GM18873 (cell line): ENCODE measurements around the gene DMD.
A peak's percentile ranks its signal among the peaks of the same experiment; 100 is the strongest.

Experiments used
- ATAC-seq: cut with Tn5 transposase; IDR thresholded peaks from one replicate; pipeline ENCODE4 v1.9.1; 2021; ENCODE audit warnings: mild to moderate bottlenecking, moderate library complexity, moderate number of reproducible peaks; ENCODE audit not compliant: unreplicated experiment, low FRiP score

The DMD gene

DNA sequence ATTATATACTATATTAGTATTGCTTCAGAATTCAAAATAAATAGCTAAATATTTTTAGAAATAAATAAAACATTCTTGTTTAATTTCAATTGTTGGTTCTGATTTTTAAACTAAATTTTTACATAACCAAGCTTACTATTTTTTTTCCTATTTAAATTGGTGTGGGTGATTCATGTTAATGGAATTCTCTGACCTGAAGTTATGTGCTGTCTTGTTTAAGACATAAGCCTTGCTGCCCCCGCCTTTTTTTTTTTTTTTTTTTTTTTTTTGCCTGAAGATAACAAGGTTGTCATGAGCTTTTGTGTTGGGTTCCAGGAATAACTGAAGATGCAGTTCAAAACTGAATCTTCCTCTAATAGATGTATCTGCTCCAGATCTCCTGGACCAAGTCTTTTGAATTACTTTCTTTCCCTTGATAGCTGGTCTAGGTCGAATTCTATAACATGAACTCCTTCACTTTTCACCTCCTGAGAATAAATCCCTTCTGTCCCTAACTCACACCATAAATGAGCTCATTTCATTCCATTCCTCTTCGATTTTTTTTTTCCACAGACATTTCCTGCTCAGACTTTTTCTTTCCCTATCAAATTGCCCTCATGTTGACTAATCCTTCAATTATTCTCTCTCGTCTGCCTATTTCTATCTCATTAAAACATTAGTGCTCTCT is 1878.1 kb downstream of the DMD start:
- ATAC-seq, result no peak

DNA sequence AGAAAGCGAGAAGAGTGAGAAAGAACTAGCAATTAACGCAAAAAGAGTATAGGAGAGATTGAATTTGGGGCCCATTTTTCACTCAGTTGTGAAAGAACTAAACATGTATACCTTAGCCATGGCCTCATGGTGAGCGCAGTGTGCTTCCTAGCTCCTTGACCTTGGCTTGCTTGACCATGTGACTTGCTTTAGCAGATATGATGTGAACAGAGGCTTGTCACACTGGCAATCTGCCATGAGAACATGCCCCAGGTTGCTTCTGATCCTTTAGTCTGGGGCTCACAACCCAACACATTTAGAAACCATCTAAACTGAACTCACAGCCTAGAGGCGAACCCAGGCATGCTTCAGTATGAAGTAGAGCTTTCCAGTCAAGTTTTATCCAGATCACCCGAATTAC is 1879.4 kb downstream of the DMD start:
- ATAC-seq, result no peak

DNA sequence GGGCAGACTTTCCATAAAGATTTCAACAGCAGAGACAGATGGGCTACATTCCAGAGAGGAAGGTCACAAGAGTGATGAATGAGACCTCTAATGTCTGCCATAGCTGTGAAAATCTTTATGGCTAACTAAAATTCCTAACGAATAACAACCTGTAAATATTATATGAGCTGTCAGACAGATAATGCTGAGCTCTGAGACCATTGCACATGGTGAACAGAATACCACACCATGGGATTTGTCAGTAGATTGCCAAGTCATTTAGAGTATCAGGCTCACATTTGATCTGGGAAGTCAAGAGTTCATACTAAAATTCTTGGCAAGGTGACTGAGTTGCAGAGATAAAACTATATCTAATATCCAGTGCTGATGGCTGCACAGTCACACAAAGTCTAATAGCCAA is 1880.3 kb downstream of the DMD start:
- ATAC-seq, result no peak

DNA sequence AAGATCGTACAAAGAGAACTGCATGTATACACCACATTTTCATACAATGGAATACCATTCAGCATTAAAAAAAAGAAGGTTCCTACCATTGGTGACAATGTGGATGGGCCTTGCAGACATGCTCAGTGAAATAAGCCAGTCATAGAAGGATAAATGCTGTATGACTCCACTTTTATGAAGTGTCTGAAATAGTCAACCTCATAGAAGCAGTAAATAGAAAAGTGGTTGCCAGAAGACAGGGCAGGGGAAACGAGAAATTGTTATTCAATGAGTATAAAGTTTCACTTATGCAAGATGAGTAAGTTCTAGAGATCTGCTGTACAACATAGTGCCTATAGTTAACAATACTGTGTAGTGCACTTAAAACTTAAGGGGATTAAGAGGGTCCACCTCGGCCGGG is 1882.1 kb downstream of the DMD start:
- ATAC-seq, result no peak

DNA sequence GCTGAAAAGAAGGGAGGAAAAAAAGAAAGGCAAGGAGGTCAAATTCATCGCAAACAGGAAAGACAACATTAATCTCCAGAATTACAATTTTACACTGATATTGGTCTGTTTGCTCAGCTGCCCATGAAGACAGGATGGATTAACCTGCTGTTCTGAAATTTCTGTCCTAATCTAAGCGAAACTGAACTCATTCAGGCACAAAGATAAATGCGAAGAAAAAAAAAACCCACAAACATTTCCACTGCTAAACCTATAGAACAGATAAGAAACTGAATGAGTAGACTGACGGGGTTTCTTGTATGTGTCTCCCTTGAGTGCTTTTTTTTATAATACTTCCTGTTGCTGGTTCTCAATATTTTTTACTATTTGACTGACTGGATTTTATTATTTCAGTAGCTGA is 1887.7 kb downstream of the DMD start:
- peak; percentile 78 for ATAC-seq

DNA sequence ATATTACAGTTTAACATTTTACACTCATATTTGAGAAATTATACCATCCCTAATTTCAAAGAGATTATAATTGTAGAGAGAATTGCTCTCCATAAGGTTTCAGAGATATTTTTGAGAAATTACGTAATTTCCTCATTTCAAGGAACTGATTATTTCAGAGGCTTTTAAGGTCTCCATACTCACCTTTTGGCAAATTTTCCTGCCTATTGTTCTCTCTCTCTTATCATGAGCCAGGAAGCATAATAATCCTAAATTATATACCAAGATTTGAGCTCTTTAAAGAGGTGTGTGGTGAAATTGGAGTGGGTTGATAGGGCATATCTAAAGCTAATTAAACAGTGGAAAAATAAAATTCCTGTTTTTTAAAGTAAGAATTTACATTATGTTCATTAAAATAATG is 1890.6 kb downstream of the DMD start:
- ATAC-seq, result no peak

DNA sequence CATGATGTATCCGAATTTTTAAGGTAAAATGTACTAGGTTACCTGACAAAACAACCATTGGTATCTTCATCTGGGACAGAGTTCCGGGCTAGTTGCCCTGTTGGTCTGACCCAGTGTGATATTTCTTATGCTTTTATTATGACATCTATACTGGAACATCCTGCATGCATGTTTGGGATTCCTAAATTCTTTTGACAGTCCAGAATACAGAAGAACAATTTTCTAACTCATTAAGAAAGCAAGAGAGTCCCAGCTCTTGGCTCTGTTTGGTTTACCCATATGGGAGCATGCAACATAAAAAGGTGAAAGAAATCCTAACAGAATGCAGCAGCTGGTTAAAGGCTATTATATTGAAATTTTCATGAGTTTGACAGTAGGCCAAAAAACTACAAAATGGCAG is 1891.8 kb downstream of the DMD start:
- no peak for ATAC-seq

DNA sequence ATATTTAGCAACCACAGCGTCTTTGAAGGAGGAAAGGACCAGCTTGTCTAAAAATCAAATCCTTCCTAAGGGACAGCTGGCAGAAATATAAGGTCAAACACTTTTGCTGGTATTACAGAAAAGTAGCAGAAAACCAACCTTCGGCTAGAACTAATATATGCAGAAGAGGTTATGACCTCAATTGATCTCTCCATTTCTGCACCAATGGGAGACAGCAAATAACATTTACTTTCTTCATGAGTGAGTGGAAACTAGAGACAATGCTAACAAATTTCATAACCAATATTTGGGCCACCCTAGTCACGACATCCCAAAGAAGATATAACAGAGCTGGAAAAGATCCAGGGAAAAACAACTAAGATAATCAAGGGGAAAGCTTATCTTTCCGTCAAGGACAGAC is 1892.5 kb downstream of the DMD start:
- ATAC-seq, result no peak

DNA sequence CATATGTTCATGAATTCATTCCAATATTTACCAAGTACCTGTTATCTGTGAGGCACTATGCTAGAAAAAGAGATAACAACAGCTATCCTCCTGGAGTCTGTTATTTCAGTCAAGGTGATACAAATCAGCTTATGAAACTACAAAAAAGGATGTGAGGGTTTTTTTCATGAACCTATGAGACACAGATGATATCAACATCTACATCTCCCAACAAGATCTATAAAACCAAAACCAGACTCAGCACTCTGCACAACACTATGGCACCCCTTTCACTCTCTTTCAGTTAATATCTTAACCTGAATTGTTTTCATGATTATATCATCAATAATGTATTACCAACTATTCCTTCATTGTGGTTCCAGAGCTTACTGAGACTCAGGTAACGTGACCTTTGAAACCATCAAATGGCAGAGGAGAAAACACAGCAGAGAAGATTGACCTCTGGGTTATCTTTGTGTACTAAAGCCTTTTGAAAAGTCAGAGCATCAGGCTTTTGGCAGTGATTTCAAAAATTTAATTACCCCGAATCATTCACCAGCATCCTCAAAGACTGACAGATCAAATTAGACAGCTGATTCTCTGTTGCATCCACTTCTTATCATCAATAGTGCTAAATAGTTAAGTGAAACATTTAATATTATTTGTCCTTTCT is 1894.9 kb downstream of the DMD start:
- ATAC-seq, result no peak

DNA sequence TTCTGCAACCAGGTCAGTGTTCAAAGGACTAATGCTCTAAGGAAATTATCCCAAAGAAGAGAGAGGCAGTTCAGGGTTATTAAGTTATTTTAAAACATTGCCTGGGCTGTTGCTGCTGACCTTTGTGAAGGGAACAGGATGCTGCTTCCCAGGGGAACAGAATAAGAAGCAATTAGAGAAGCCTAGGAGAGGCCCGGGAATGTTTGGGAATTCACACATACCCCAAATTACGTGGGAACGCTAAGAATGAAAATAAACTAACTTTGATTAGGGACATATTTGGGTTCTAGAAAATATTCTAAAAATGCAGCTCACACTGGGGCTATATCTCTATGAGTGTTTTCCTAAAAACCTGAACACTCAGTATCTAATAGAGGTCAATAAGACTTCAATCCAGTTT is 1896.4 kb downstream of the DMD start:
- no peak for ATAC-seq

DNA sequence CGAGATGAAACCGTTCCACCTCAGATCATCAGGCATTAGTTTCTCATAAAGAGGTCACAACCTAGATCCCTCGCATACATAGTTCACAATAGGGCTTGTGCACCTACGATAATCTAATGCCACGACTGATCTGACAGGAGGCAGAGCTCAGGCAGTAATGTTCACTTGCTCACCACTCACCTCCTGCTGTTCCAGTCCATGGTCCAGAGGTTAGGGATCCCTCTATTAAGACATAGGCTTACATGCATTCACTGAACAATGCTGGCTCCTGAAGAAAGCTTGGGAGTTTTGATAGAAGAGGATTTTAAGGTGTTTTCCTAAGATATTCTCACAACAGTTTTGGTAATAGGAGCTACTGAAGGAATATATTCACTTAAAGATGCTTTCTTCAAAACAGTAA is 1903.4 kb downstream of the DMD start:
- ATAC-seq, result no peak

DNA sequence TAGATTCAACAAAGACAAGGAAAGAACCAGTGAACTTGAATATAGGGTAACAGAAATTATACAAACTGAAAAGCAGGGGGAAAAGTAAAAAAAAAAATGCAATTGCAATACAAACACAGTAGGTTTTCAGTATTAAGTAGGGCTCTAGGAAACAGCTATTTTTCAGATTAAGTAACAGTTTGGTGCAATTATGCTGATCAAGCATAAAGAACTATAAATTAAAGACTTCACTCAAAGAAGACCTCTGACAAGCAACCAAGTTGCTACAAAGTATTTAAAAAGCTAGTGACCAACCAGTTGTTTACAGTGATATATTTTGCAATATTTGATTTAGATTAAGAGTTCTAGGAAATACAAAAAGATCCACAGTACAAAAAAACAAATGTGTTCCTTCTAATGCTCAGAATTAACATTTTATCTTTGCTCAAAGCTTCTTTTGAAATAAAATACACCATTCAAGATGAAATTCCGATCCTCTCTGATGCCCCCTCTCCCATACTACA is 1908.7 kb downstream of the DMD start:
- no peak for ATAC-seq

DNA sequence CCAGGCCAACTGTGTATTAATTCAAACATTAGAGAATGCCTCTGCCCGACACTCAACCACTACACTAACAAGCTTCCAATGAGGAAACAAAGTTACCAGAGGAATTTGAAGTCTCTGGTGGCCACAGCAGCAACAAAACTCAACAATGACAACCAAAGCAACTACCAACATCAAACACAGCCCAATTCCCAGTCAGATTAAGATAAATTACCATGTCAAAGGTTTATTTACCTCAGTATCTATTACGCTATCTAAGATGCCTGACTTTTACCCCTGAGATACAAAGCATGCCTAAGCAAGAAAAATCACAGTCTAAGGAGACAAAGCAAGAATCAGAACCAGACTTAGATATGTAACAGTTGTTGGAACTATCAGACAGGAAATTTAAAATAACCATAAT is 1909.4 kb downstream of the DMD start:
- no peak for ATAC-seq

DNA sequence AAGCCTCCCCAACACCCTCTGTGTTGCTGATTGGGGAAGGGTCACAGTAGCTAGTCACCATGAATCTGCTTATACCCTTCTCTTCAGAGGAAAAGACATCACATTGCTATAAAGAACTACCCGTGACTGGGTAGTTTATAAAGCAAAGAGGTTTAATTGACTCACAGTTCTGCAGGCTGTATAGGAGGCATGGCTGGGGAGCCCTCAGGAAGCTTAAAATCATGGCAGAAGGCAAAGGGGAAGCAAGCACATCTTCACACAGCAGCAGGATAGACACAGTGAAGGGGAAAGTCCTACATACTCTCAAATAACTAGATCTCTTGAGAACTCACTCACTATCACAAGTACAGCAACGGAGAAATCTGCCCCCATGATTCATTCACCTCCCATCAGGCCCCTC is 1910.1 kb downstream of the DMD start:
- no peak for ATAC-seq

DNA sequence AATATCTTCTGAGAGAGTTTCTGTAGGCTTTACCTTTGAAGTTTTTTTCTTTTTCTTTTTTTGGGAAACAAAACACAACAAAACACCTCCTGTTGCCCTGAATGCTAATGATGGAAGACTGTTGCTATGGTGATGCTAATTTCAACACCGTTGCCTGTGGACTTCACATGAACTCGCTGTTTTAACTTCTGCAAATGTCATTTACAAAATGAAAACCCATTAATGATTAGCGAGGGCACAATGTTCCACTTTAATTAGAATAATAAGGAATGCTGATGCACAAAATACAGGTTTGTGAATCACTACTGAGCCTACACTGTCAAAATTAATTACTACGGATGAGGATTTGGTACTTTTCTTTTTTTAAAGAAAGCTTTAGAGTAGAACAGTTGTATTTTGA is 1912.4 kb downstream of the DMD start:
- ATAC-seq, result no peak

DNA sequence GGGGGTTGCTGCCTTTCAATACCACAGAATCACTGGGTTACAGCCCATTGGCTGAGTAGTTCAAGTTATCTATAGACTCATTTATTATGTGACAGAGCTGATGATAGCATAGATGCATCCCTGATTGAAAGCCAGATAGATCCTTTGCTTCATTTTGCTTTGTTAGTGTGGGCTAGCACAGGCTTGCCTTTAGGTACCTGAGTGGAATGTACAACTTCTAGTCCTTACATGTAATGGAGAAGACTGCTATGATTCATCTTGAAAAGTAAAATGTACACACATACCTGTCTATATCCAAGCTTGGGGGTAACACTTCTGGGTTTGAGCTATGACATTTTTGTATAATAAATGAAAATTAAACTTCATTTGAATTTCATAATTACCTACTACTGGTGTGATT is 1913.5 kb downstream of the DMD start:
- ATAC-seq, result no peak

DNA sequence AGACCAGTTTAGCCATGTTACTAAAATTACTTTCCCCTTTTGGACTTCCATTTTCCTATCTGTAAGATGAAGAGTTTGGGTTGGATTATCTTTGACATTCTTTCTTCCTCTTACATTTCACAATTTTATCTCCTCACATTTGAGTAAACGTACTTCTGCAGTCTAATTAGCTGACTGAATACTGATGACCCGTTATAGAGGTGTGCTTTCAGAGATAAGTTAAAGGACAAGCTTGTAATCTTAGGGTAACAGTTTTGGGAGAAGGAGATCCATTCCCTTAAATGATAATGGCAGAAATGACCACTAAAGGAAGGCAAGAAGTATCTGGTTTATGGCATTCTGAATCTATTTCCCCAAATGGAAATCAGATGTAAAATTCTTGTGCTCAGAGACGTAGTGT is 1916.9 kb downstream of the DMD start:
- no peak for ATAC-seq

DNA sequence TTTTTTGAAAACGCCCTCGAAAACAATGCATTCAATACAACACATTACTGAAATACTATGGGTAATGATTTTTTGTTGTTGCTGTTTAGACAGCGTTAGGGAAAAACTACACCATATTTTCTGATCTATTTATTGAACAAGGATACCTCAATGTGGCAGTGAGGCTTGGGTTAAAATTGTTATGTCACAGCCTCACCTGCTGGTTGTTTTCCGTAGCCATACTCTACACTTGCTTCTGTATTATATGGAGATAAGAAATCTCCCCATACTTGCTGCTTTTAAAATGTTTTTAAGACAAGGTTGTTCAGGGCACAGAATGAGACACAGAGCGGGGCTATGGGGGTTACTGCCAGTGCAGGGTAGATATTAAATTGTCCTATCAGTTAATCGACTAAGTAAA is 1917.9 kb downstream of the DMD start:
- ATAC-seq, result no peak

DNA sequence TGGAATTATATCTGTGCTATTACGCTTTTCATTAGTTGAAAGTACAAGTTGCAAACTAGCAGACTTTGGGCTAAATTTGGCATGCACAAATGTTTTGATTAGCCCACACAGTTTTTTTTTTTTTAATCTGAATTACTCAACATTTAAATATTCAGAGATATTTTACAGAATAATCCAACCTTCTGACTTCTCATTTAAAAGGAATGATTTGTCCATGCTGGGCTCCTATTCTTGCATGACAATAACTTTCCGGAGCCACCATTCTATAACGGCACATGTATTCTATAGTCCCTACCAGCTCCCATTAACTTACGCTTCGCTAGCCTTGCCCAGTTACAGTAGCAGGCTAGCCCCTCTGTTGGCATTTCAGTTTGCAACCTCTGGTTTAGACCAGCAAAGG is 1920.2 kb downstream of the DMD start:
- no peak for ATAC-seq

DNA sequence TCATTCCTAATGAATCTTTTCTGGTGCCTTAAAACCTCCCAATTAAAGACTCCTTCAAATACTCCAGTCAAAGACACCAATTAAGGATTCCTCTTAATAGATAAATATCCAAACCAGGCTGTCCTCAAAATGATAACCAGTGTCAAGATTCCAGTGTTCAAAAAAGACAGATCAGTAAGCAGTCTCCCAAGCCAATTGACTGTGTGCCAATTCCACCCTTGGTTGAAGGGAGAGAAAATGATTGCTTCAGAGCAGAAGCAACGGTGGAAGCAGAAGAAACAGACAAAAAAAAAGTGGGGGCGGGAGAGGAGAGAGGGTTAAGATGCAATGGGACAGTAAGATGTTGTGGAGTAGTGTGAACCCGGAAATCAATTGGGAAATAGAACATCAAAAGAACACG is 1923.5 kb downstream of the DMD start:
- no peak for ATAC-seq

DNA sequence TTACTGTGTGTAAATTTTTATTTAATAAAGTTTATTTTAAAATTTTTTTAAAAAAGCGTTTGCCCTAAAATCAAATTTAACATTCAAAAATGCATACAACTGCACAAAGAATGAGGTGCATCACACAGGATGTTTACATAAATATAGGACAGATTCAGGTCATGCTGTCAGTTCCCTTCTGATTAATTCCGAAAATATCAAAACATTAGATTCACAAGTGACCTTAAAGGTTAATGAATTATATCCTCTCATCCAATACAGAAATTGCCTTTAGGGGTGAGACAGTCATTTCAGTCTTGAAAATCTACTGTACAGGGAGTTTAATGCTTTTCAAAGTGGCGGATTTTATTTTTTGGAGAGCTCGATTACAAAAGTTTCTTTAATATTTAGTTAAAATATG is 1930.8 kb downstream of the DMD start:
- ATAC-seq, result no peak

DNA sequence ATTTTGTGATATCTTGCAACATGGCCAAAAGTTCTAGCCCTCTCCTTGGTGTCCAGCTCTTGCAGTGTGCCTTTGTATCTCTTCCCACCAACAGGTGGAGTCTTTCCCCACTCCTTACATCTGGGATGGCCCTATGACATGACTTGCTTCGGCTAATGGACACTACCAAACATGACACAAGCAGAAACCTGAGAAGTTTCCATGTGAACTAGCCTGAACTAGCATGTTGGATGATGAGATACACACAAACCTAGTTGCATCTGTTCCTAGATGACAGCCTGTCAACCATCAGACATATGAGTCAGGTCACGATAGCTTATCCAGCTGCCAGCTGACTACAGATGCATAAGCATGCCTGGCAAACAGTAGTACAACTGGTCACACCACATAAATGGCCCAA is 1932.0 kb downstream of the DMD start:
- no peak for ATAC-seq

DNA sequence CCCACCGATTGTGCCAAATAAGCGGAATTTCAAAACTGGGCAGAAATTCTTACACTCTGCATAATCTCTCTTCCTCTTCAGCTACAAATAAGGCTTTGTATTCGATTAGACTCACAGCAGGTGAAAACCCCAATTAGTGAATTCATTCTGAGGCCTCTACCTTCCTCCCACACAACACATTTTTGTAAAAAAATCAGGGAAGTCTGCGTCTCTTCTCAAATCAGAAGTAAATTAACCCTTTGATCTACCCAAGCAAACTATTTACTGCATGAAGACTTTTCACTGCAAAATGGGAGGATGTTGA is 1938.9 kb downstream of the DMD start:
- ATAC-seq, result no peak
